Pulmonary artery endothelial cell (primary cell): Measurements from ENCODE around the gene KRT1. TPM values are rescaled to one million over a fixed set of nuclear protein-coding genes. Genes with fewer than 3 reads are reported as not detected.

ENCODE experiments used
- DNase-seq: peaks from one replicate; pipeline ENCODE4 v3.0.0-alpha.2; 2011; ENCODE audit warnings: low read depth, low spot score
- total RNA-seq: library from RNA; depleted of rRNA; stranded (reverse); fragments of >200 nt; gene quantifications from 2 replicates; pipeline ENCODE4 v1.2.3, GENCODE V29; 2014

Gene KRT1
- total RNA-seq, 1 donor from 2014 or later = not detected

- no peak for DNase-seq
Measured at GRCh38 chr12:52660934-52661499, 19.2 kb downstream of the KRT1 start.

GRCh38 chr12:52659951-52660350, 20.3 kb downstream of the KRT1 start:
- DNase-seq = no peak

GRCh38 chr12:52659395-52659794, 20.8 kb downstream of the KRT1 start:
- DNase-seq = no peak

GRCh38 chr12:52658196-52658595, 22.0 kb downstream of the KRT1 start:
- no peak for DNase-seq

- no peak for DNase-seq
Measured at GRCh38 chr12:52657250-52657902, 22.8 kb downstream of the KRT1 start.

GRCh38 chr12:52656616-52657015, 23.6 kb downstream of the KRT1 start:
- no peak for DNase-seq

GRCh38 chr12:52655720-52656124, 24.5 kb downstream of the KRT1 start:
- DNase-seq = no peak

GRCh38 chr12:52655251-52655650, 25.0 kb downstream of the KRT1 start:
- no peak for DNase-seq

GRCh38 chr12:52651726-52652261, 28.4 kb downstream of the KRT1 start, which contains the start of gene KRT2:
KRT2 (minus strand) TSS chr12:52652211; CDS start chr12:52652142, 69 bp downstream.
- no peak for DNase-seq

- no peak for DNase-seq
Measured at GRCh38 chr12:52650520-52651081, 29.6 kb downstream of the KRT1 start.

- no peak for DNase-seq
Measured at GRCh38 chr12:52649066-52649465, 31.1 kb downstream of the KRT1 start.

- DNase-seq = no peak
Measured at GRCh38 chr12:52648012-52648550, 32.1 kb downstream of the KRT1 start.

GRCh38 chr12:52647601-52648000, 32.6 kb downstream of the KRT1 start:
- DNase-seq = no peak

GRCh38 chr12:52646613-52647012, 33.6 kb downstream of the KRT1 start:
- no peak for DNase-seq

- no peak for DNase-seq
Measured at GRCh38 chr12:52645982-52646381, 34.2 kb downstream of the KRT1 start.

- DNase-seq = no peak
Measured at GRCh38 chr12:52645120-52645761, 35.0 kb downstream of the KRT1 start.

- DNase-seq = no peak
Measured at GRCh38 chr12:52644078-52644415, 36.2 kb downstream of the KRT1 start.

- DNase-seq = no peak
Measured at GRCh38 chr12:52643233-52644077, 36.8 kb downstream of the KRT1 start.

GRCh38 chr12:52641468-52641867, 38.7 kb downstream of the KRT1 start:
- DNase-seq = no peak

- no peak for DNase-seq
Measured at GRCh38 chr12:52637299-52637698, 42.9 kb downstream of the KRT1 start.

- no peak for DNase-seq
Measured at GRCh38 chr12:52636592-52637258, 43.5 kb downstream of the KRT1 start.
